Heart right ventricle (tissue), 16 donors: Measurements from ENCODE around the gene MYG1. TPM values are rescaled to one million over a fixed set of nuclear protein-coding genes. Genes with fewer than 3 reads are reported as not detected.

ENCODE experiments used
- ATAC-seq, 8 donors: fragments of 200-7000 bp; cut with Tn5 transposase; one replicate each; pipeline ENCODE4 v1.9.1; 2020; ENCODE audit warnings: mild to moderate bottlenecking in 8 of 8, moderate library complexity in 8 of 8, moderate number of reproducible peaks in 1 of 8
- DNase-seq, 2 donors: peaks; one replicate each; pipeline ENCODE4 v3.0.0-alpha.2; 2020
- H3K27ac ChIP-seq, 10 donors: fragments of 200-600 bp; sonication (generic) in 2 of 10; one replicate each; pipeline versions ENCODE4 v1.5.0 to v1.8.0; 2020 to 2022; ENCODE audit warnings: mild to moderate bottlenecking in 3 of 10
- H3K27me3 ChIP-seq, 7 donors: fragments of 200-600 bp; one replicate each; pipeline ENCODE4 v1.8.0; 2021 to 2022; ENCODE audit warnings: mild to moderate bottlenecking in 2 of 7
- H3K36me3 ChIP-seq, 9 donors: fragments of 200-600 bp; sonication (generic) in 1 of 9; one replicate each; pipeline versions ENCODE4 v1.5.0 to v1.8.0; 2020 to 2022; ENCODE audit warnings: mild to moderate bottlenecking in 2 of 9
- H3K4me1 ChIP-seq, 9 donors: fragments of 200-600 bp; sonication (generic) in 1 of 9; one replicate each; pipeline versions ENCODE4 v1.5.0 to v1.8.0; 2020 to 2022; ENCODE audit warnings: mild to moderate bottlenecking in 4 of 9
- H3K4me3 ChIP-seq, 10 donors: fragments of 200-600 bp; sonication (generic) in 2 of 10; one replicate each; pipeline versions ENCODE4 v1.5.0 to v1.8.0; 2020 to 2022; ENCODE audit warnings: mild to moderate bottlenecking in 7 of 10, moderate library complexity in 2 of 10
- H3K9me3 ChIP-seq, 11 donors: fragments of 200-600 bp in 10 of 11; sonication (generic) in 2 of 11; one replicate each; pipeline versions ENCODE4 v1.5.0 to v1.8.0; 2013 to 2022; ENCODE audit warnings: mild to moderate bottlenecking in 2 of 11, control low read depth in 1 of 11, moderate library complexity in 1 of 11
- CTCF ChIP-seq, 9 donors: fragments of 200-600 bp; sonication (generic) in 2 of 9; IDR thresholded peaks; one replicate each; pipeline versions ENCODE4 v1.5.0 to v1.8.0; 2021 to 2022; ENCODE audit warnings: antibody characterized with exemption in 9 of 9, mild to moderate bottlenecking in 5 of 9, moderate library complexity in 1 of 9
- WGBS, 2 donors: extraction: QIAGEN DNeasy Blood & Tissue Kit; methylation state at CpG; one replicate each; pipeline ENCODE4 v1.1.7; 2013; ENCODE audit warnings: inconsistent platforms in 1 of 2; 5-methylcytosine and 5-hydroxymethylcytosine counted together
- intact Hi-C, 10 donors: fragments of 100-400 bp; cut with DNase I; formaldehyde crosslinking; loops; one replicate each; pipeline versions ENCODE4 v1.11.1 to v1.14.2; 2022
- polyA plus RNA-seq, 2 donors: library from polyadenylated mRNA; stranded (reverse); fragments of 200-250 nt; gene quantifications; one replicate each; pipeline ENCODE4 v1.2.3, GENCODE V29; 2013
- total RNA-seq, 10 donors: library from RNA; stranded (reverse); fragmentation: NEBNext Ultra II Directional in 3 of 10; extraction: Animal tissue kit (Norgen Biotek cat#: 25700) in 3 of 10; gene quantifications; one replicate each; pipeline versions ENCODE4 v1.2.1 to v1.2.4, GENCODE V29; 2021 to 2023
- donor health status: Arrhythmogenic right ventricular cardiomyopathy.
- donor health status: ischemic (EF 13 %, LVEDD 7.1; RV severe dilation, severe dysfunction).
- donor health status: healthy with polysubstance abuse.
- donor health status: DM: no; HTN: yes; CAD: no.
- donor health status: DM: no; HTN: no; CAD: no.
- donor health status: ischemic (EF 25% LVEDD 6.9; RV normal size, moderate dysfunction).
- donor health status: ischemic (EF 25% LVEDD 5.7; RV mildly dilated, moderate dysfunction).
- donor health status: healthy.
- donor health status: DM: yes; HTN: yes; CAD: no.
- donor health status: Ischemic cardiomyopathy.
- donor health status: ischemic (EF 35%, LVEDD 5.7; RV mildly dilated, moderate dysfunction).
- donor health status: nonischemic (EF 11% LVEDD 7.7; RV severe dilation, severe dysfunction).
- donor health status: DM: yes; HTN: yes; CAD: no.
- donor health status: PGD.
- donor health status: ischemic (EF 29% LVEDD 5.4; RV normal size, mild dysfunction).
- donor health status: nonischemic (EF 23%, LVEDD 6.1; RV moderate dilation, normal function).

The MYG1 gene
- total and polyA plus RNA-seq, 12 donors = 26.8 to 115 (median 36.6) TPM

- WGBS, 2 donors = 94 to 95% methylated on average over 6 of the region's 6 CpGs
- no peaks in the 10 kb centered on the region for H3K27me3 ChIP-seq
- intact Hi-C loops = loop anchor here in 4 of 10 donors (1.0 to 5.0 kb wide), 4 partner anchors 36 to 131 kb away; a partner anchor contains a TSS
- DNase-seq (no peak), ATAC-seq (peak in 2 of 8 donors; percentile 3 to 9)
- peaks cover 0 to 7% (median 0%) of the 10 kb centered on the region in 9 donors for H3K4me1 ChIP-seq
- TF ChIP-seq CTCF (IDR thresholded peaks at IDR 0.05) = no peak
- H3K9me3 ChIP-seq = no peaks in the 10 kb centered on the region
- H3K27ac ChIP-seq = no peak overlapping the region
- H3K4me3 ChIP-seq = no peak overlapping the region
- peaks cover 0 to 41% (median 0%) of the 10 kb centered on the region in 9 donors for H3K36me3 ChIP-seq
Observed at GRCh38 chr12:53288322-53288721, 11.2 kb upstream of the MYG1 start.

DNA sequence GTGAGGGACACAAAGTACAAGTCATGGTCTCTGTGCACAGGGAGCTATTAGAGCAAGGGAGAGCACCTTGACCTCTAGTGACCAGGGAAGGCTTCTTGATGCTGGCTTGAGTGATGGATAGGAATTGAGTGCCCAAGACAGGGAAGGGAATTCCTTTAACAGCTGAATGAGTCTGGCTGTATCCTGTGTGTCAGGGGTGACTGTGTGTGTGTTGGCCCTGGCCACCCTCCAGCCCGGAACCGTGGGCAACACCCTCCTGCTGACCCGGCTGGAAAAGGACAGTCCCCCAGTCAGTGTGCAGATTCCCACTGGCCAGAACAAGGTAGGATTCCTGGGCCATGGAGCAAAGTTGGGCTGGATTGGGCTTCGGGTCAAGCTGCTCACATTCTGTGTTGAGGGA is 9.6 kb upstream of the MYG1 start:
- Histone ChIP-seq H3K36me3 (peaks cover 0 to 28% (median 0%) of the 10 kb centered on the region in 9 donors), H3K27ac (no peak overlapping the region), H3K4me1 (peaks cover 0 to 11% (median 5%) of the 10 kb centered on the region in 9 donors), H3K4me3 (no peak overlapping the region), H3K27me3 (no peaks in the 10 kb centered on the region), H3K9me3 (no peaks in the 10 kb centered on the region)
- DNase-seq (no peak), ATAC-seq (no peak)
- intact Hi-C loops = loop anchor here in 4 of 10 donors (5.0 to 10.0 kb wide), 4 partner anchors 38 to 215 kb away; partner anchors contain the start of gene SPRYD3 (in 1 of the 4)
- no peak for TF ChIP-seq CTCF (IDR thresholded peaks at IDR 0.05)
- WGBS, 2 donors = 76 to 88% methylated on average over 4 of the region's 4 CpGs

DNA sequence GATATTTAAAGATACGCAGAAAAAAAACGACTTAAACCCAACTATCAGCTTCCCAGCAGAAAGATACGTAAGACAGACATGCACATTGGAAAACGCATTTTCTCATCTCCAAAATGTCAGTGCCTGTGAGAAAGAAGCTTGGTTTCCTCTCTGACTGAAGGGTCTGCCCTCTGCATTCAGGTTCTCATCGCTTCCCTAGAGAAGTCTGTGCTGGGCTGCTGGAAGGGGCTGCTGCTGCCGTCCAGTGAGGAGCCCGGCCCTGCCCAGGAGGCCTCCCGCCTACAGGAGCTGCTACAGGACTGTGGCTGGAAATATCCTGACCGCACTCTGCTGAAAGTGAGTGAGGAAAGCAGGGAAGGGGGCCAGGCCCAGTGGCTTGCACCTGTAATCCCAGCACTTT is 8.8 kb upstream of the MYG1 start:
- DNase-seq (no peak), ATAC-seq (no peak)
- intact Hi-C loops = loop anchor here in 1 of 10 donors (10.0 kb wide), 1 partner anchor 216 kb away; the partner anchor contains the start of gene SPRYD3
- Histone ChIP-seq H3K4me1 (peaks cover 0 to 13% (median 8%) of the 10 kb centered on the region in 9 donors), H3K27ac (no peak overlapping the region), H3K36me3 (peaks cover 0 to 23% (median 0%) of the 10 kb centered on the region in 9 donors), H3K9me3 (no peaks in the 10 kb centered on the region), H3K27me3 (no peaks in the 10 kb centered on the region), H3K4me3 (no peak overlapping the region)
- 93 to 94% methylated on average over 9 of the region's 9 CpGs for WGBS, 2 donors
- no peak for TF ChIP-seq CTCF (IDR thresholded peaks at IDR 0.05)

- TF ChIP-seq CTCF (IDR thresholded peaks at IDR 0.05) = no peak
- intact Hi-C loops = loop anchor here in 1 of 10 donors (10.0 kb wide), 1 partner anchor 218 kb away; the partner anchor contains the start of gene SPRYD3
- Histone ChIP-seq H3K9me3 (no peaks in the 10 kb centered on the region), H3K4me3 (no peak overlapping the region), H3K27ac (no peak overlapping the region), H3K27me3 (no peaks in the 10 kb centered on the region), H3K36me3 (peaks cover 0 to 28% (median 0%) of the 10 kb centered on the region in 9 donors), H3K4me1 (peaks cover 5 to 27% (median 23%) of the 10 kb centered on the region in 9 donors)
- ATAC-seq (no peak), DNase-seq (no peak)
Observed at GRCh38 chr12:53292426-53292825, 7.1 kb upstream of the MYG1 start.
